Tongue (tissue), 2 donors: ENCODE data around the gene ASB3. TPM values are rescaled to one million over a fixed set of nuclear protein-coding genes. Genes with fewer than 3 reads are reported as not detected.
A peak's percentile ranks its signal among the peaks of the same experiment; 100 is the strongest.
"Not testable (repeated sequence)": the region's sequence is repeated elsewhere in the genome, so short reads cannot be mapped to it uniquely, and the experiment has no call there.

Experiments used
- DNase-seq: peaks from one replicate; pipeline ENCODE4 v3.0.0-alpha.2; 2015
- total RNA-seq: library from RNA; depleted of rRNA; stranded (reverse); fragments of >200 nt; gene quantifications from one replicate; pipeline ENCODE4 v1.2.3, GENCODE V29; 2014

The ASB3 gene
- total RNA-seq: 26.1 TPM

- DNase-seq: peak; percentile 97
These were observed at the start of gene ASB3, which contains the start of gene ERLEC1 for GRCh38 chr2:53786705-53787613. TSS of gene ASB3 (minus strand) at chr2:53786953. CDS start at chr2:53765572, 21,381 bp downstream. TSS of gene ERLEC1 (plus strand) at chr2:53787044. CDS start at chr2:53787211, 167 bp downstream.

- not testable (repeated sequence) for DNase-seq
These were observed 43.2 kb upstream of the ASB3 start for GRCh38 chr2:53829980-53830290.

GRCh38 chr2:53829273-53829979 is 42.7 kb upstream of the ASB3 start:
- DNase-seq: no peak

GRCh38 chr2:53828331-53828730 is 41.6 kb upstream of the ASB3 start:
- no peak for DNase-seq

GRCh38 chr2:53827398-53828175 is 40.8 kb upstream of the ASB3 start:
- DNase-seq: no peak

- DNase-seq: peak; percentile 50
These were observed 40.0 kb upstream of the ASB3 start for GRCh38 chr2:53826587-53827397.

GRCh38 chr2:53826030-53826410 is 39.3 kb upstream of the ASB3 start:
- no peak for DNase-seq

GRCh38 chr2:53823639-53824038 is 36.9 kb upstream of the ASB3 start:
- not testable (repeated sequence) for DNase-seq

- DNase-seq: no peak
These were observed 35.1 kb upstream of the ASB3 start for GRCh38 chr2:53821810-53822209.

- DNase-seq: no peak
These were observed 34.0 kb upstream of the ASB3 start for GRCh38 chr2:53820711-53821110.

- no peak for DNase-seq
These were observed 33.3 kb upstream of the ASB3 start for GRCh38 chr2:53820048-53820447.

- no peak for DNase-seq
These were observed 32.9 kb upstream of the ASB3 start for GRCh38 chr2:53819634-53820033.

- no peak for DNase-seq
These were observed 32.2 kb upstream of the ASB3 start for GRCh38 chr2:53818854-53819435.

GRCh38 chr2:53813151-53813550 is 26.4 kb upstream of the ASB3 start:
- no peak for DNase-seq

- DNase-seq: no peak
These were observed 24.8 kb upstream of the ASB3 start for GRCh38 chr2:53811601-53812000.

GRCh38 chr2:53802617-53803151 is 15.9 kb upstream of the ASB3 start:
- DNase-seq: peak; percentile 59

GRCh38 chr2:53801547-53801946 is 14.8 kb upstream of the ASB3 start:
- DNase-seq: no peak

GRCh38 chr2:53793821-53794220 is 7.1 kb upstream of the ASB3 start:
- no peak for DNase-seq

- DNase-seq: no peak
These were observed 6.5 kb upstream of the ASB3 start for GRCh38 chr2:53793261-53793660.

GRCh38 chr2:53787614-53788289 is 999 bp upstream of the ASB3 start:
- DNase-seq: peak; percentile 15

GRCh38 chr2:53786352-53786704 is 425 bp downstream of the ASB3 start:
- no peak for DNase-seq
